Fibroblast of the aortic adventitia (primary cell): ENCODE data around the gene DNAH8. TPM values are rescaled to one million over a fixed set of nuclear protein-coding genes. Genes with fewer than 3 reads are reported as not detected.

Source experiments
- DNase-seq: peaks from one replicate; pipeline ENCODE4 v3.0.0-alpha.2; 2010; ENCODE audit warnings: low read depth
- H3K4me3 ChIP-seq: 2 replicates; pipeline ENCODE4 v1.5.1; 2011; ENCODE audit warnings: low read depth, mild to moderate bottlenecking, control low read depth, low read length, moderate library complexity
- CTCF ChIP-seq: IDR thresholded peaks from 2 replicates; pipeline ENCODE4 v1.5.1; 2011; ENCODE audit warnings: mild to moderate bottlenecking, low read length, control low read depth, inconsistent platforms; ENCODE audit not compliant: insufficient read depth
- total RNA-seq: library from RNA; depleted of rRNA; stranded (reverse); fragments of >200 nt; gene quantifications from 2 replicates; pipeline ENCODE4 v1.2.3, GENCODE V29; 2012; ENCODE audit warnings: low replicate concordance

Gene DNAH8
- total RNA-seq: 0.08 TPM in 1 of 2 replicates, not detected in the other

DNA sequence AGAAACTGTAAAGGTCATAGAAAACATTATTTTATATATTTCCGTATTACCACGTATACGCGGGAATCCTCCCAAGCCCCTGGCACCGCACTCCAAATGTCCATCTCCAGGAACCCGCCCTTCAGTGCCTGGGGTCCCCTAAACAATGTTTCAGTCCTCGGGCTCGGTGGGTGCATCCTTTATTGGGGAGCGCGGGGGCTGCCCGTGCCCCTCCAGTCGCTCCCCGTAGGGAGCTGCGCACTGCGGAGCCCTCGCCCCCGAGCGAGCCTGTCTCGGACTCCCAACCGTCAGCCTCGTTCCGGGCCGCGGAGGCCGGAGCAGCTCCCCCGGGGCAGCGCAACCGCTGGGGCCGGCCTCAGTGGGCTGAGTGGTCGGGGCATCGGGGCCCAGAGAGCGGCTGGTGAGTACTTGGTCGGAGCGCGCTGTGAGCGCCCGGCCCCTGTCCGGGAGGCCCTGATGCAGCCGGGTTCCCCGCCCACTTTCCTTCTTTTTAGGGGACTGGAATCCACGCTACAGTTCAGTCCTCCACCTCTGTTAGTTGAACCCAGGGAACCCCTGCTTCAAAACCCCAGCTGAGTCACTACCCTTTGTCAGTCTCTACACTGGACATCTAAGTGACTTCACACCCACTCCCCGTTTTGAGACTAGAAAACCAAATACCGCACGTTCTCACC, at the start of gene DNAH8:
Gene DNAH8, plus strand, starts transcription at position 296 of the 674 bp plus-strand sequence. CDS start 7,499 bp downstream, outside the sequence.
- peak within 1 kb of the TSS; percentile 50 for H3K4me3 ChIP-seq
- DNase-seq: no peak
- no peak for TF ChIP-seq CTCF

DNA sequence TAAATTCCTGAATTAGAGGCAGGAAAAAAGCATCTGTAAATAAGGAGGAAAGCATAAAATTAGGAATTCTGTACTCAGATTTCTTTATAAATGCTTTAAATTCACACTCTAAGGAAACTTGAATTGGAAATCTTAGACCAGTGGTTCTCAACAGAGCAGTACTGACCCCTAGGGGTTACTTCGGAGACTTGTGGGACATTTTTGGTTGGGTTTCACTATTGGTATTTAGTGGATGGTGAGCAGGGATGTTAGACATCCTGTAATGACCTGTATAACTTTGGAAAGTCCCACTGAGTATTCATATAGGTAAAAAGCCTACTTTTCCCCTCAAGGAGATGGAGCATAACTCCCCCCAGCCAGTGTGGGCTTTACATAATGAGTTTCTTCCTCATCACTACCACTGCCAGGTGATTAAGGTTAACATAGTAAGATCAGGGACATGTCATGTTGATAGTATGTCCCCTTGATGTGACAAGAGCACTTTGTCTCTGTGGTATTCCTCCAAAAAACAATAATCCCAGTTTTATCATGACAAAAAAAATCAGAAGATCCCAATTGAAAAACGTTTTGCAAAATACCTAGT, 43.1 kb upstream of the DNAH8 start:
- no peak overlapping the region for H3K4me3 ChIP-seq
- peak; percentile 88 for TF ChIP-seq CTCF
- peak; percentile 80 for DNase-seq

- DNase-seq: no peak
- TF ChIP-seq CTCF: no peak
- H3K4me3 ChIP-seq: no peak overlapping the region
Measured at GRCh38 chr6:38673397-38674165, 41.5 kb upstream of the DNAH8 start.

DNA sequence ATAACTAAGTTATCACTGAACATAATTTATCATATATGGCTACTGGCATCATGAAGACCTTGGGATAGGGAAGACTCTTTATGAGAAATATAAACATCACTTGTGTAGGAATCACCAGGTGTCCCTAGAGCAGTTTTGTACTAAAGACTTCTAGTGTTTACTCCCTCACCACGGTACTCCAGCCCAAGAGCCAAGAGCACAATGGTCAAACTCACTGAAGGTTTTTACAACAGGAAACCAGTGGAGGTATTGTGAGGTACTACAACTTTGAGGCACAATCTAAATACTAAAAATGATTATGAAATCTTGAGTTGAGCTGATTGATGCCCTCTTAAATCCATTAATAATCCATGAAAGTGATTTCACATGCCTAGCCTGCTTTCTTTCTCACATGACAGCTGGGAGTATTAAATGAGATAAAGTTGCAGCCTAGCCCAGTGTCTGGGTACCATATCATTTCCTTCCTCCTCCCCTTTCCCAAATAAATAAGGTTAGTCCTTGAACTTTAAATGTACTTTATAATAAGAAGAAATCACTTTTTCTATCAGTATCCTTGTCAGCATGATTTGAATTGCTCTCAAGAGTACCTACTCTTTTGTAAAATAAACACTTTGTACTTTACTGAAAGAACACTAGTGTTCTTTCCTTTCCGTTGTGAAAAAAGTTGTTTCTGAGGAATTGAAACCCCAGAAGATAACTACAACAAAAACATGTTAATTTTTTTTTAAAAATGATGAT, 38.7 kb upstream of the DNAH8 start:
- no peak overlapping the region for H3K4me3 ChIP-seq
- no peak for TF ChIP-seq CTCF
- DNase-seq: no peak

DNA sequence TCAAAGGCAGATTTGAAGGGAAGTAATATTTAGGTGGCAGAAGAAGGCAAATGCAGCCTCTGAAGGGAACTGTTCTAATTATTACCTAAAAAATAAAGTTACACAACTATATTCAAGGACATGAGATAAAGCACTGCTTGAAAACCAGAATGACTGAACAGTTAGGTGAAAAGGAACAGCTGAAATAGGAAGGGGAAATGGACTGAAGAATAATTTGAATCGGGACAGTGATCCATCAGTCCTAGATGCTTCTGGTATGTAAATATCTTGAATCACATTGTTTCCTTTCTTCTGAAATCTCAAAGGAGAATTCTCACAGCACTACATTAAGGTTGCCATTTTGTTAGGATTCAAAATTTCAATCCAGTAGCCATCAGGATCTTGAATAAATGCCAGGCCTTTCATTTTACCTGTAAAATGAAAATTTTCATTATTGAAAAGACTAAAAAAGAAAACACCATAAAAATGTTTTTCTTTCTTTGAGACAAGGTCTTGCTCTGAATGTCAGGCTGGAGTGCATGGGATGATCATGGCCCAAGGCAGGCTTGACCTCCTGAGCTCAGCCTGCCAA, 38.1 kb upstream of the DNAH8 start:
- no peak for DNase-seq

More for the DNA sequence above, 38.1 kb upstream of the DNAH8 start:
- TF ChIP-seq CTCF: no peak
- no peak overlapping the region for H3K4me3 ChIP-seq
